GM19193 (cell line): ENCODE data around the gene HIVEP3.

Experiments
- POLR2A ChIP-seq: IDR thresholded peaks from 4 replicates; pipeline ENCODE4 v1.6.1; 2011; ENCODE audit not compliant: insufficient read depth, insufficient read length; ENCODE audit errors: extremely low read depth

Gene HIVEP3

GRCh38 chr1:41483960-41484401, 434.7 kb downstream of the HIVEP3 start:
- no peak for TF ChIP-seq POLR2A

DNA sequence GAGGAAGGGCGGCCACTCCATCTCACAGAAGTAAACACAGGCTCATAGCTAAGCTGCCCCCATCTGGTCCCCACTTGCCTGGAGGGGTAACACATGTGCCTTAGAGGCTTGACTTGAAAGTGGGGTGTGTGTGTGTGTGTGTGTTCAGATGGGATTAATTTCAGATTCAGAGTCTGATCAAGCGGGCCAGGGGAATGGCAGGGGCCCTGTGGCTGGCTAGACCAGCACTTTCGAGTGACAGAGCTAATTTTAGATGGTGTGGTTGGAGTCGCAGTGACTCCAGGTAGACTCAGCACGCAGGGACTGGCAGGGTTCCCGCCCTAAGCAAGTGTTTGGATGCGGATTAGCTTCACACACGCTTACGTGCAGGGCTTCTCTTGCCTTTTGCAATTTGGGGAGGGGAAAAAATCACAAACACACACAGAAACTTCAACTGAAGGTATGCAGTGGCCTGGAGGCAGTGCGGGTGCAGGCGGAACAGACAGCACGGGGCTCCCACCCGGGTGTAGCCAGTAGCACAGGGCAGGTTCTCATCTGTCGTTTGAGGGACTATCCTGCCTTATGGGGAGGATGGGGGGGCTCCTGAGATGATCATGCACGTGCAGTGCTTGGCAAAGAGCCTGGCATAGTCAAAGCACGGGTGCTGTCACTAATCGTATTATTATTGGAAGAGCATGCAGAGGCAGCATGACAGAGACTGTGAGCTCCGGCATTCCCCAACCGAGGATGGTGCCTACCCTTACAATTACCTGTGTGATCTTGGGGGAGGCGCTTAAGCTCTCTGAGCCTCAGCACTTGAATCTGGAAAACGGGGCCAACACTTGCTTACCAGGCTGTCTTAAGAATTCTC, 435.5 kb downstream of the HIVEP3 start:
- TF ChIP-seq POLR2A: no peak

GRCh38 chr1:41482001-41482765, 436.5 kb downstream of the HIVEP3 start:
- TF ChIP-seq POLR2A: no peak

DNA sequence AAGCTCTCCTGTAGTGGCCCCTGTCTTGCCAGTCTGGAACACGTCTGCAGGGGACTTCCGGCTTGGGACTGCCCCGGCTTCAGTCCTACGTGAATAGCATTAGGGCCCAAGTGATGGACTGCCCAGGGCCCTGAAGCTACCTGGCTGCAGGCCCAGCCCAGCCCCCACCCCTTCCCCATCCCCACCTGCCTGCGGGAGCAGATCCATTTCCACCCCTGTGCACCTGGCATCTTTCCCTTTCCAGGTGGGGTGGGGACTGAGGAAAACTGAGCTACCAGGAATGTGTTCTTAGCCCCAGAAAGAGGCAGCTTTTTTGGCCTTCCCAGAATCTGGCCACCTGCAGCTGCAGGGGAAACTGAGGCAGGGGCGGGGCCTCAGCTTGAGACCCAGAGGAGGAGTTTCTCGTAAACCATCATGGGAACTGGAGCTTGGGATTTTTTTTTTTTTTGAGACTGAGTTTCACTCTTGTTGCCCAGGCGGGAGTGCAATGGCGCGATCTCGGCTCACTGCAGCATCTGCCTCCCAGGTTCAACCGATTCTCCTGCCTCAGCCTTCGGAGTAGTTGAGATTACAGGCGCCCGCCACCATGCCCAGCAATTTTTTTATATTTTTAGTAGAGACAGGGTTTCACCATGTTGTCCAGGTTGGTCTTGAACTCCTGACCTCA, 437.5 kb downstream of the HIVEP3 start:
- no peak for TF ChIP-seq POLR2A

GRCh38 chr1:41480204-41481108, 438.3 kb downstream of the HIVEP3 start:
- no peak for TF ChIP-seq POLR2A

DNA sequence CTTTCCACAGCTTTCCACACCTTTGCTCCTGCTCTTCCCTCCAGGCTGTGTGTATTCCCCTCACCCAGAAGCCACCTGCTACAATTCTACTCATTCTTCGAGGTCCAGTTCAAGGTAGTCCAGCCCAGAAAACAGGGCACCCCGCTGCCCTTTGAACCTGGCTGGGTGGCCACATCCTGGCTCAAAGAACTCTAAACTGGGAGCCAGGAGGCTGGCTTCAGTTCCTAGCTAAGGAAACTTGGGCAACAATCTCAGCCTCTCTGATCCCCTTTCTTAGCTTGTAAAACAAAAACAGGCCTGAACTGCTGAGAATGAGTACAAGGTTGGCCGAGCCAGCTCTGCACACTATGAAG, 438.9 kb downstream of the HIVEP3 start:
- no peak for TF ChIP-seq POLR2A

- no peak for TF ChIP-seq POLR2A
Observed at GRCh38 chr1:41479000-41479807, 439.5 kb downstream of the HIVEP3 start.

DNA sequence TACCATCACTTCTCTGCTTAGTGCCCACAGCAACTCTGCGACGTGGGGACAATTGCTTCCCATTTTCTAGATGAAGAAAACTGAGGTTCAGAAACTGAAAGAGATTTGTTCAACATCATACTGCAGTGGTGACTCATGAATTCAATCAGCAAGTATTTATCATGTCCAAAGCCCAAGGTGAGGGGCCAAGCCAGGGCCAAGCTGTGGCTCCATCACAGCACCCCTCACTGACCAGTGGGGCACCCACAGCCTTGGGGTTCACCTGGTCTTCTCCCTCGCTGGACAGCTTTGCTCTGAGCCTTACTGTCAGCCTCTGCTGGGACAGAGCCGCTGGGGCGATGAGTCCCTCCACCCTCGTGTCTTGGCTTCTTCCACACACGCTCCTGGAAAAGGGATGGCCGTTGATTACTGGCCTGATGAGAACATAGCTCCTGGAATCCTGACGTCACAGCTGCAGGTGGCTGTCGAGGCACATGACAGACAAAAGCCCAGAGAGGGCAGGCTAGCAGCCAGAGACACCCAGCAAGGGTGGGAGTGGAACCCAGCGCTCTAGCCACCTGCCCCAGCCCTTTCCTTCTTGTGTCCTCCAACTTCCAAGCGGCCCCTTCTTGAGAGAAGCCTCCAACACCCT, 440.5 kb downstream of the HIVEP3 start:
- no peak for TF ChIP-seq POLR2A

- TF ChIP-seq POLR2A: no peak
Observed at GRCh38 chr1:41476807-41477361, 441.8 kb downstream of the HIVEP3 start.

- TF ChIP-seq POLR2A: no peak
Observed at GRCh38 chr1:41475859-41476567, 442.7 kb downstream of the HIVEP3 start.

DNA sequence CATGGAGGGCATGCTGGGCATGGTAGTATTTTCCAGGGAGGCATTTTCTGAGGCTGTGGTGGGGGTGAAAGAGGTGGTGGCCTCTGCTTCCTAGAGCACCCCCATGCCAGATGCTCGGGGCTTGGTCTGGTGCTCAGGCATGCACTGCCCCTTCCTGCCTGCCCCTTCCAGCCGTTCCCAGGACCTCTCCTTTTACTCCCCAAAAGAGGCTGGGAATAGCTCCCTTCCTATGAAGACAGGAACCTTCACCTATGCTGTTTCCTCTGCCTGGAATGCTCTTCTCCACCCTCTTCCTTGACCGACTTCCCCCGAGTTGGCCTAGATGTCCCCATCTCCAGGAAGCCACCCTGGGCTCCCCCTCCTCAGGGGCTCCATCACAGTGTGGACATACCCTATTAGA, 443.4 kb downstream of the HIVEP3 start:
- TF ChIP-seq POLR2A: no peak
